Mesenchymal stem cell (in vitro differentiated cells and primary cell): Measurements from ENCODE around the gene RPS14.

Source experiments
- DNase-seq: peaks from one replicate; pipeline ENCODE4 v3.0.0-alpha.2; 2013
- H2AFZ ChIP-seq: one replicate; pipeline ENCODE4 v1.6.1; 2013; ENCODE audit warnings: low read depth, mild to moderate bottlenecking, control low read depth, inconsistent platforms, low read length, moderate library complexity
- H2AK5ac ChIP-seq: 2 replicates; pipeline ENCODE4 v1.6.1; 2013; ENCODE audit warnings: low read length, moderate library complexity, mild to moderate bottlenecking, inconsistent platforms; ENCODE audit not compliant: severe bottlenecking
- H2BK120ac ChIP-seq: one replicate; pipeline ENCODE4 v1.6.1; 2013; ENCODE audit warnings: low read depth, mild to moderate bottlenecking, inconsistent platforms, low read length, moderate library complexity
- H2BK12ac ChIP-seq, 2 experiments: one replicate each; pipeline ENCODE4 v1.6.1; 2013; ENCODE audit warnings: inconsistent platforms in 2 of 2, low read length in 2 of 2, mild to moderate bottlenecking in 2 of 2, moderate library complexity in 2 of 2, control low read depth in 1 of 2
- H2BK15ac ChIP-seq: one replicate; pipeline ENCODE4 v1.6.1; 2013; ENCODE audit warnings: mild to moderate bottlenecking, low read depth, inconsistent platforms; ENCODE audit not compliant: poor library complexity, severe bottlenecking
- H2BK5ac ChIP-seq: 2 replicates; pipeline ENCODE4 v1.6.1; 2013; ENCODE audit warnings: low read depth, mild to moderate bottlenecking, low read length, control low read depth, inconsistent platforms; ENCODE audit not compliant: poor library complexity, severe bottlenecking
- H3K14ac ChIP-seq, 2 experiments: one replicate each; pipeline ENCODE4 v1.6.1; 2013; ENCODE audit warnings: inconsistent platforms in 2 of 2, low read length in 2 of 2, control low read depth in 1 of 2, mild to moderate bottlenecking in 1 of 2, moderate library complexity in 1 of 2
- H3K18ac ChIP-seq, 2 experiments: one replicate each; pipeline ENCODE4 v1.6.1; 2013; ENCODE audit warnings: inconsistent platforms in 2 of 2, low read length in 2 of 2, control low read depth in 1 of 2, low read depth in 1 of 2, mild to moderate bottlenecking in 1 of 2
- H3K23ac ChIP-seq, 2 experiments: one replicate each; pipeline ENCODE4 v1.6.1; 2013; ENCODE audit warnings: inconsistent platforms in 2 of 2, low read length in 2 of 2, mild to moderate bottlenecking in 2 of 2, moderate library complexity in 2 of 2, control low read depth in 1 of 2
- H3K27ac ChIP-seq: 2 replicates; pipeline ENCODE4 v1.5.1; 2013; ENCODE audit warnings: mild to moderate bottlenecking, moderate library complexity, low read length, control low read depth, inconsistent platforms; ENCODE audit not compliant: poor library complexity, severe bottlenecking
- H3K27me3 ChIP-seq, 2 experiments: 2 replicates each; pipeline versions ENCODE4 v1.6.1 to v1.7.0; 2013; ENCODE audit warnings: low read length in 2 of 2, mild to moderate bottlenecking in 2 of 2, moderate library complexity in 2 of 2, control low read depth in 1 of 2, inconsistent platforms in 1 of 2; ENCODE audit not compliant: control insufficient read depth in 1 of 2, insufficient read depth in 1 of 2
- H3K36me3 ChIP-seq, 2 experiments: 2 replicates each; pipeline versions ENCODE4 v1.6.1 to v1.7.0; 2013; ENCODE audit warnings: low read length in 2 of 2, control low read depth in 1 of 2, inconsistent platforms in 1 of 2, low read depth in 1 of 2, mild to moderate bottlenecking in 1 of 2; ENCODE audit not compliant: insufficient read depth in 2 of 2, control insufficient read depth in 1 of 2
- H3K4ac ChIP-seq, 2 experiments: one replicate each; pipeline ENCODE4 v1.6.1; 2013; ENCODE audit warnings: inconsistent platforms in 2 of 2, low read length in 2 of 2, mild to moderate bottlenecking in 2 of 2, moderate library complexity in 2 of 2, control low read depth in 1 of 2, low read depth in 1 of 2
- H3K4me1 ChIP-seq: 2 replicates; pipeline ENCODE4 v1.6.1; 2013; ENCODE audit warnings: low read depth, low read length, control low read depth; ENCODE audit not compliant: control insufficient read depth, insufficient read depth
- H3K4me2 ChIP-seq: 2 replicates; pipeline ENCODE4 v1.6.1; 2013; ENCODE audit warnings: low read length, mild to moderate bottlenecking, inconsistent platforms; ENCODE audit not compliant: poor library complexity, severe bottlenecking
- H3K4me3 ChIP-seq, 2 experiments: 2 replicates each; pipeline versions ENCODE4 v1.5.1 to v1.7.0; 2013; ENCODE audit warnings: low read length in 2 of 2, mild to moderate bottlenecking in 2 of 2, control low read depth in 1 of 2, low read depth in 1 of 2; ENCODE audit not compliant: insufficient read depth in 1 of 2
- H3K79me1 ChIP-seq: replicated peaks from 2 replicates; pipeline ENCODE4 v1.6.1; 2013; ENCODE audit warnings: mild to moderate bottlenecking, control low read depth, low read length, inconsistent platforms; ENCODE audit not compliant: poor library complexity, severe bottlenecking
- H3K9ac ChIP-seq: 2 replicates; pipeline ENCODE4 v1.7.0; 2013; ENCODE audit warnings: mild to moderate bottlenecking, low read length, moderate library complexity
- H3K9me3 ChIP-seq: 2 replicates; pipeline ENCODE4 v1.7.0; 2013; ENCODE audit warnings: mild to moderate bottlenecking, low read length; ENCODE audit not compliant: control insufficient read depth
- H4K8ac ChIP-seq: one replicate; pipeline ENCODE4 v1.6.1; 2013; ENCODE audit warnings: inconsistent platforms, mild to moderate bottlenecking, low read length, moderate library complexity
- H4K91ac ChIP-seq: one replicate; pipeline ENCODE4 v1.6.1; 2013; ENCODE audit warnings: mild to moderate bottlenecking, low read length, inconsistent platforms
- WGBS: methylation state at CpG from one replicate; pipeline ENCODE4 v1.1.7; 2013; ENCODE audit warnings: mixed read lengths; 5-methylcytosine and 5-hydroxymethylcytosine counted together

Gene RPS14

GRCh38 chr5:150395688-150395975 is 53.9 kb downstream of the RPS14 start:
- 92% methylated on average over 2 of the region's 2 CpGs for WGBS
- peaks cover 88 to 94% of the 10 kb centered on the region in 2 experiments for H3K36me3 ChIP-seq
- H2BK5ac ChIP-seq = no peak overlapping the region
- no peaks in the 10 kb centered on the region for H3K9me3 ChIP-seq
- H3K4me3 ChIP-seq = no peak overlapping the region
- H3K18ac ChIP-seq = no peak overlapping the region
- H3K23ac ChIP-seq = no peak overlapping the region
- no peak overlapping the region for H4K91ac ChIP-seq
- H3K4me1 ChIP-seq = peaks cover 13% of the 10 kb centered on the region
- H3K4me2 ChIP-seq = no peak overlapping the region
- no peaks in the 10 kb centered on the region for H3K27me3 ChIP-seq
- H2BK12ac ChIP-seq = no peak overlapping the region
- H3K27ac ChIP-seq = no peak overlapping the region
- no peak overlapping the region for H2BK15ac ChIP-seq
- no peak overlapping the region for H3K4ac ChIP-seq
- H4K8ac ChIP-seq = no peak overlapping the region
- H2AFZ ChIP-seq = no peak overlapping the region
- no peak overlapping the region for H3K9ac ChIP-seq
- H3K79me1 ChIP-seq = peaks cover 7% of the 10 kb centered on the region
- no peak overlapping the region for H2BK120ac ChIP-seq
- no peak overlapping the region for H3K14ac ChIP-seq
- no peak overlapping the region for H2AK5ac ChIP-seq
- DNase-seq = no peak

GRCh38 chr5:150394912-150395687 is 54.4 kb downstream of the RPS14 start:
- Histone ChIP-seq H3K14ac (no peak overlapping the region), H3K4ac (no peak overlapping the region), H2AK5ac (no peak overlapping the region), H3K4me1 (peaks cover 13% of the 10 kb centered on the region), H4K8ac (no peak overlapping the region), H2BK5ac (no peak overlapping the region), H2BK15ac (no peak overlapping the region), H2AFZ (no peak overlapping the region), H3K23ac (no peak overlapping the region), H3K27me3 (no peaks in the 10 kb centered on the region), H4K91ac (no peak overlapping the region), H3K4me2 (no peak overlapping the region), H3K18ac (no peak overlapping the region), H3K27ac (no peak overlapping the region), H3K79me1 (peaks cover 7% of the 10 kb centered on the region), H2BK12ac (no peak overlapping the region), H3K4me3 (no peak overlapping the region), H3K9ac (no peak overlapping the region), H3K9me3 (no peaks in the 10 kb centered on the region), H3K36me3 (peaks cover 87 to 93% of the 10 kb centered on the region in 2 experiments), H2BK120ac (no peak overlapping the region)
- DNase-seq = no peak
- 90% methylated on average over 12 of the region's 13 CpGs for WGBS

- peaks cover 12% of the 10 kb centered on the region for H3K79me1 ChIP-seq
- H3K9ac ChIP-seq = no peak overlapping the region
- no peak overlapping the region for H3K18ac ChIP-seq
- H2AK5ac ChIP-seq = no peak overlapping the region
- H3K4me2 ChIP-seq = no peak overlapping the region
- 75% methylated on average over 3 of the region's 3 CpGs for WGBS
- H4K91ac ChIP-seq = no peak overlapping the region
- H3K36me3 ChIP-seq = peaks cover 87 to 94% of the 10 kb centered on the region in 2 experiments
- no peak overlapping the region for H3K4ac ChIP-seq
- no peak overlapping the region for H2BK5ac ChIP-seq
- H2BK15ac ChIP-seq = no peak overlapping the region
- H2BK12ac ChIP-seq = no peak overlapping the region
- DNase-seq = peak; percentile 60
- no peaks in the 10 kb centered on the region for H3K9me3 ChIP-seq
- H3K27me3 ChIP-seq = no peaks in the 10 kb centered on the region
- peaks cover 16% of the 10 kb centered on the region for H3K4me1 ChIP-seq
- no peak overlapping the region for H3K4me3 ChIP-seq
- H2BK120ac ChIP-seq = no peak overlapping the region
- H3K27ac ChIP-seq = no peak overlapping the region
- H3K23ac ChIP-seq = no peak overlapping the region
- H3K14ac ChIP-seq = no peak overlapping the region
- H2AFZ ChIP-seq = no peak overlapping the region
- H4K8ac ChIP-seq = no peak overlapping the region
Measured at GRCh38 chr5:150394131-150394530, 55.4 kb downstream of the RPS14 start.

- Histone ChIP-seq H3K14ac (no peak overlapping the region), H3K4me3 (no peak overlapping the region), H3K9me3 (no peaks in the 10 kb centered on the region), H2BK12ac (no peak overlapping the region), H3K4me1 (peaks cover 14% of the 10 kb centered on the region), H4K91ac (no peak overlapping the region), H2BK15ac (no peak overlapping the region), H4K8ac (no peak overlapping the region), H2BK120ac (no peak overlapping the region), H3K9ac (no peak overlapping the region), H3K18ac (no peak overlapping the region), H2BK5ac (no peak overlapping the region), H3K27ac (no peak overlapping the region), H2AK5ac (no peak overlapping the region), H3K27me3 (no peaks in the 10 kb centered on the region), H3K4me2 (no peak overlapping the region), H3K36me3 (peaks cover 89 to 90% of the 10 kb centered on the region in 2 experiments), H2AFZ (no peak overlapping the region), H3K79me1 (peaks cover 12% of the 10 kb centered on the region), H3K4ac (no peak overlapping the region), H3K23ac (no peak overlapping the region)
- 96% methylated on average over 3 of the region's 3 CpGs for WGBS
- no peak for DNase-seq
Measured at GRCh38 chr5:150393096-150393645, 56.4 kb downstream of the RPS14 start.
